ENCODE results near the gene UTS2B. TPM values are rescaled to one million over a fixed set of nuclear protein-coding genes. Genes with fewer than 3 reads are reported as not detected.
A peak's percentile ranks its signal among the peaks of the same experiment; 100 is the strongest.

Gene UTS2B
- total and polyA plus RNA-seq, 9 of the 15 experiments (the other 6 are each of a cell fraction or from before 2014, with no cell fraction given) = 0.06 TPM; not detected in 8

DNA sequence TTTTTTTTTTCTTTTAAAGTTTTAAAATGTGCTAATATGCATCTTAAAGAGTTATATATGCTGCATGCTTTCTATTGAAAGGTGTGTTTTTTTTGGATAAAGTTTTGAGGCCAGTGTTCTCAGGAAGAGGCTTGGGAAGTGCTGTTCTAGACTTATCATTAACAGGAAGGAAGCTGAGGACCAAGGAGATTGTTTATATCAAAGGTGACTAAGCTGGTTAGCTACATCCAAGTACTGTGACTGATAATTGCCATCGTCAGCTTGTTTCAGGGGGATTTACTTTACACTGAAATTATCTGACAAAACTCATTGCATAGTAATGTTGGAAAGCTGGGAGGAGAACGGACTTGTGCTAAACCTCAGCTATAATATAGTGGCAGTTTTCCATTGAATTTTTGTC lies 36.3 kb upstream of the UTS2B start:
- POLR2A ChIA-PET = interaction anchor here (0.8 to 1.7 kb wide), 3 partner anchors 11 to 30 kb away, joined by 3 to 9 read pairs (median 4); no protein-coding TSS in a partner anchor
- Histone ChIP-seq H3K4me3 (no peak overlapping the region), H3K27me3 (ENCODE audit: control insufficient read depth in 2 of 2, insufficient read depth in 2 of 2, low read length in 2 of 2) (no peaks in the 10 kb centered on the region), H3K27ac (ENCODE audit: extremely low read depth, low read depth, low read length) (no peak overlapping the region), H3K9me1 (ENCODE audit: control insufficient read depth, insufficient read depth, low read length) (no peaks in the 10 kb centered on the region), H3K79me2 (ENCODE audit: control insufficient read depth, insufficient read depth, low read length) (no peaks in the 10 kb centered on the region), H3K36me3 (ENCODE audit: control insufficient read depth, insufficient read depth, low read length) (peaks cover 47% of the 10 kb centered on the region; the same call in 2 of the 3 replicates), H3K9me3 (replicated peaks; ENCODE audit: control insufficient read depth, insufficient read depth, low read depth, low read length) (no peaks in the 10 kb centered on the region), H2AFZ (ENCODE audit: low read depth, low read length) (no peak overlapping the region), H3K4me2 (ENCODE audit: insufficient read depth, low read length) (no peak overlapping the region), H3K9ac (ENCODE audit: insufficient read depth in 1 of 2, low read depth in 2 of 2, low read length in 2 of 2) (no peak overlapping the region), H4K20me1 (replicated peaks; ENCODE audit: control insufficient read depth, insufficient read depth, low read length) (no peaks in the 10 kb centered on the region), H3K4me1 (replicated peaks in 1 of 2; ENCODE audit: control insufficient read depth in 2 of 2, insufficient read depth in 2 of 2, low read length in 2 of 2) (peaks cover 0 to 4% of the 10 kb centered on the region in 2 experiments; a peak in 2 of 5 replicates)
- FAIRE-seq = peak; percentile 57
- peak; percentile 79 for ATAC-seq
- 12% methylated on average over 2 of the region's 2 CpGs for WGBS (ENCODE audit: insufficient coverage, low coverage, missing lambda C conversion rate)
- CTCF ChIA-PET (ENCODE audit: low intra/inter-chr PET ratio) = no interaction called here
- intact Hi-C loops (cut with micrococcal nuclease) (loop anchor here (5.0 kb wide), 1 partner anchor 34 kb away; the partner anchor contains the start of gene UTS2B), in situ Hi-C loops (cut with MboI) (no loop called here)
- peak in 2 of 4 experiments; percentile 15 to 39 for DNase-seq (ENCODE audit: extremely low read depth in 1 of 4, low spot score in 3 of 4)
- no TSS peak for BruUV-seq (replicated peaks)
- TF ChIP-seq, protein P1, sequence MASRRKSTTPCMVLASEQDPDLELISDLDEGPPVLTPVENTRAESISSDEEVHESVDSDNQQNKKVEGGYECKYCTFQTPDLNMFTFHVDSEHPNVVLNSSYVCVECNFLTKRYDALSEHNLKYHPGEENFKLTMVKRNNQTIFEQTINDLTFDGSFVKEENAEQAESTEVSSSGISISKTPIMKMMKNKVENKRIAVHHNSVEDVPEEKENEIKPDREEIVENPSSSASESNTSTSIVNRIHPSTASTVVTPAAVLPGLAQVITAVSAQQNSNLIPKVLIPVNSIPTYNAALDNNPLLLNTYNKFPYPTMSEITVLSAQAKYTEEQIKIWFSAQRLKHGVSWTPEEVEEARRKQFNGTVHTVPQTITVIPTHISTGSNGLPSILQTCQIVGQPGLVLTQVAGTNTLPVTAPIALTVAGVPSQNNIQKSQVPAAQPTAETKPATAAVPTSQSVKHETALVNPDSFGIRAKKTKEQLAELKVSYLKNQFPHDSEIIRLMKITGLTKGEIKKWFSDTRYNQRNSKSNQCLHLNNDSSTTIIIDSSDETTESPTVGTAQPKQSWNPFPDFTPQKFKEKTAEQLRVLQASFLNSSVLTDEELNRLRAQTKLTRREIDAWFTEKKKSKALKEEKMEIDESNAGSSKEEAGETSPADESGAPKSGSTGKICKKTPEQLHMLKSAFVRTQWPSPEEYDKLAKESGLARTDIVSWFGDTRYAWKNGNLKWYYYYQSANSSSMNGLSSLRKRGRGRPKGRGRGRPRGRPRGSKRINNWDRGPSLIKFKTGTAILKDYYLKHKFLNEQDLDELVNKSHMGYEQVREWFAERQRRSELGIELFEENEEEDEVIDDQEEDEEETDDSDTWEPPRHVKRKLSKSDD (conservative IDR thresholded peaks at IDR 0.05; ENCODE audit: low read length) = no peak
- TF ChIP-seq RBM14 (IDR thresholded peaks at IDR 0.05; ENCODE audit: borderline replicate concordance, insufficient read depth, low read depth, low read length) (no peak), POLR2H (tag; IDR thresholded peaks at IDR 0.05; ENCODE audit: low read depth) (no peak), CEBPG (CRISPR knock-in tag; IDR thresholded peaks at IDR 0.05) (no peak), CEBPG (tag; conservative IDR thresholded peaks at IDR 0.05 in 1 of 2, IDR thresholded peaks at IDR 0.05 in 1 of 2) (no peak), MAFF (IDR thresholded peaks at IDR 0.05; ENCODE audit: low read length) (peak; percentile 71), NFE2L1 (tag; IDR thresholded peaks at IDR 0.05; ENCODE audit: borderline replicate concordance, low read depth) (no peak), CBFA2T2 (conservative IDR thresholded peaks at IDR 0.05) (0 out of 2 replicates have a peak, but pooled peaks have one; percentile 7), KLF6 (CRISPR knock-in tag; IDR thresholded peaks at IDR 0.05; ENCODE audit: borderline replicate concordance) (no peak), MAFK (IDR thresholded peaks at IDR 0.05; ENCODE audit: low read length) (peak; percentile 83), SAFB2 (IDR thresholded peaks at IDR 0.05; ENCODE audit: borderline replicate concordance, low read depth, low read length, severe bottlenecking) (no peak)
- TF ChIP-seq, protein P2, sequence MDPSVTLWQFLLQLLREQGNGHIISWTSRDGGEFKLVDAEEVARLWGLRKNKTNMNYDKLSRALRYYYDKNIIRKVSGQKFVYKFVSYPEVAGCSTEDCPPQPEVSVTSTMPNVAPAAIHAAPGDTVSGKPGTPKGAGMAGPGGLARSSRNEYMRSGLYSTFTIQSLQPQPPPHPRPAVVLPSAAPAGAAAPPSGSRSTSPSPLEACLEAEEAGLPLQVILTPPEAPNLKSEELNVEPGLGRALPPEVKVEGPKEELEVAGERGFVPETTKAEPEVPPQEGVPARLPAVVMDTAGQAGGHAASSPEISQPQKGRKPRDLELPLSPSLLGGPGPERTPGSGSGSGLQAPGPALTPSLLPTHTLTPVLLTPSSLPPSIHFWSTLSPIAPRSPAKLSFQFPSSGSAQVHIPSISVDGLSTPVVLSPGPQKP (CRISPR knock-in tag; IDR thresholded peaks at IDR 0.05) = no peak

All from K562 (cell line).